Hematopoietic multipotent progenitor cell (in vitro differentiated cells): ENCODE results near the gene TBK1. TPM values are rescaled to one million over a fixed set of nuclear protein-coding genes. Genes with fewer than 3 reads are reported as not detected.
"Not testable (repeated sequence)": the region's sequence is repeated elsewhere in the genome, so short reads cannot be mapped to it uniquely, and the experiment has no call there.

ENCODE experiments used
- DNase-seq, 3 donors: peaks; one replicate each; pipeline ENCODE4 v3.0.0-alpha.2; 2011 to 2015; ENCODE audit warnings: low read depth in 2 of 3, low spot score in 2 of 3
- total RNA-seq: library from RNA; depleted of rRNA; stranded (reverse); fragments of >200 nt; gene quantifications from one replicate; pipeline ENCODE4 v1.2.3, GENCODE V29; 2012

TBK1 gene
- total RNA-seq, 1 donor, result 6.5 TPM

- no peak for DNase-seq
Measured at GRCh38 chr12:64538121-64538520, 86.2 kb downstream of the TBK1 start.

DNA sequence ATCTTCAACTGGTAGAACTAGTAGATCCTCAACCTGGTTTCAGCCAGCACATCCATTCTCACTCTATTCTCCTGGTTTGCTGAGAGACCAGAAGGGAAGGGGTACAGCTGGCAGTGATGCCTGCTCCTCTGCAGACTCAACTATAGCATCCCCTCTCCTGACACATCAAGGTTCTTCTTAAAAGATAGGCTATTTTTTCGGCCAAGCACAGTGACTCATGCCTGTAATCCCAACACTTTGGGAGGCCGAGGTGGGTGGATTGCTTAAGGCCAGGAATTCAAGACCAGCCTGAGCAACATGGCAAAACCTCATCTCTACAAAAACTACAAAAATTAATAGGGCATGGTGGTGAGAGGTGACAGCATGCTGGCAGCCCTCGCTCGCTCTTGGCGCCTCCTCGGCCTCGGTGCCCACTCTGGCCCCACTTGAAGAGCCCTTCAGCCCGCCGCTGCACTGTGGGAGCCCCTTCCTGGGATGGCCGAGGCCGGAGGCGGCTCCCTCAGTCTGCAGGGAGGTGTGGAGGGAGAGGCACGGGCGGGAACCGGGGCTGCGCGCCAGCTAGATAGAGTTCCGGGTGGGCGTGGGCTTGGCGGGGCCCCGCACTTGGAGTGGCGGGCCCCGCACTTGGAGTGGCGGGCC lies 90.6 kb downstream of the TBK1 start:
- not testable (repeated sequence) for DNase-seq

DNA sequence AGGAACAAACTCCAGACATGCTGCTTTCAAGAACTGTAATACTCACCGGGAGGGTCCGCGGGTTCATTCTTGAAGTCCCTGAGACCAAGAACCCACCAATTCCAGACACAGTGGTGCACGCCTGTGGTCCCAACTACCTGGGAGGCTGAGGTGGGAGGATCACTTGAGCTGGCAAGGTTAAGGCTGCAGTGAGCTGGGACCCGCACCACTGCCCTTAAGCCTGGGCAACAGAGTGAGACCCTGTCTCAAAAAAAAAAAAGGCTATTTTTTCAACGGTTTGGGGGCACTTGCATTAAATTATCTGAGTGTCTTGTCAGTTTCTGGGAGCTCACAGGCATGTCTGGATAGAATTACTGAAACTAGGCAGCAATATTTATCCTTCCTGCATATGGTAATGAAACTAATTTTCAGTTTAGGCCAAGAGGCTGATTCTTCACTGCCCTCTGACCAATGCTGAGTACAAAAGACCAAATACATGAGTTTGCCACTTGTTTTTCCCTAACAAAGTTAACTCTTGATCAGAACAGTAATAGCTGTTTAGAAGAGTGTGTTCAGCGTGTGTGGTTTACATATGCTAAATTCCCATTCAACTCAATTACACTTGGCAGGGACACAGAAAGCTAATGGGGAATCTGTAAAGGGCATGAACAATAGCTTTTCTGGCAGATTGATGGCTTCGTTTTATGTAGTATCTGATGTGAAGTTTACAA lies 92.6 kb downstream of the TBK1 start:
- no peak for DNase-seq

- DNase-seq, result no peak
Measured at GRCh38 chr12:64545081-64545382, 93.1 kb downstream of the TBK1 start.

DNA sequence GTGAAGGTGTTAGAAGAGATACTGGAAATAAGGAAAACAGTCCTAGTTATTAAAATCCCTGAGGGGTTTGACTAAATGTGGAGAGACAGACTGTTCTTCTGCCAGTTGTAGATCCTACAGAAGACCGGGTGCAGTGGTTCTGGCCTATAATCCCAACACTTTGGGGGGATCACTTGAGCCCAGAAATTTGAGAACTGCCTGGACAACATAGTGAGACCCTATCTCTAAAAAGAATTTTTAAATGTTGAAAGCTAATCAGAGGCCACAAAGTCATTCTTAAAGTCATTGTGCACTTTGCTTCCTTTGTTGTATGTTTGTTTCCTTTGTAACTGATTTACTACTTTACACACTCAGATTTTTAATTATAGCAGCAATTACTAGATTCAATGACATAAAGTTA lies 97.2 kb downstream of the TBK1 start:
- DNase-seq, result no peak

DNA sequence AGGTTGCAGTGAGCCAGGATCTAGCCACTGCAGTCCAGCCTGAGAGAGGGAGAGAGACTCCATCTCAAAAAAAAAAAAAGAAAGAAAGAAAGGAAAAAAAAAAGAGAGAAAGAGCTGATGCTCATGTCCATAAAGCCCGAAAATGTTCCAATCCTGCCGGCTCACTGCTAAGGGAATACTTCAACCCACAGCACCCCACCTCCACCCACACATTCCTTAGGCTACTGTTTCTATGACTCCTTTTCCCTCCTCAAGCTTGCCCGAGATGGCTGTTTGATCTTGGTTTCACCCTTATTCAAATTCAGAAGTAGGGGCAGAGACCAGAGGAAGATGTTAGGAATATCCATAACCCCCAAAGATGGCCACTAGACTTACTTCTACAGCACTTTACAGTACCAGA lies 98.8 kb downstream of the TBK1 start:
- no peak for DNase-seq

GRCh38 chr12:64551676-64552075 lies 99.8 kb downstream of the TBK1 start:
- DNase-seq, result no peak

Other genes with a start within 250 kb of the TBK1 start
- 24.8 TPM for gene KICS2, start 229.8 kb upstream of the TBK1 start, total RNA-seq
- not detected for gene C12orf56, start 61.4 kb upstream of the TBK1 start, total RNA-seq
- 21.8 TPM for gene XPOT, start 47.7 kb upstream of the TBK1 start, total RNA-seq
- gene RASSF3, start 158.4 kb downstream of the TBK1 start, total RNA-seq, result 12.9 TPM